Measurements from ENCODE around the gene SCFD1.
"Not testable (repeated sequence)": the region's sequence is repeated elsewhere in the genome, so short reads cannot be mapped to it uniquely, and the experiment has no call there.

SCFD1 gene

DNA sequence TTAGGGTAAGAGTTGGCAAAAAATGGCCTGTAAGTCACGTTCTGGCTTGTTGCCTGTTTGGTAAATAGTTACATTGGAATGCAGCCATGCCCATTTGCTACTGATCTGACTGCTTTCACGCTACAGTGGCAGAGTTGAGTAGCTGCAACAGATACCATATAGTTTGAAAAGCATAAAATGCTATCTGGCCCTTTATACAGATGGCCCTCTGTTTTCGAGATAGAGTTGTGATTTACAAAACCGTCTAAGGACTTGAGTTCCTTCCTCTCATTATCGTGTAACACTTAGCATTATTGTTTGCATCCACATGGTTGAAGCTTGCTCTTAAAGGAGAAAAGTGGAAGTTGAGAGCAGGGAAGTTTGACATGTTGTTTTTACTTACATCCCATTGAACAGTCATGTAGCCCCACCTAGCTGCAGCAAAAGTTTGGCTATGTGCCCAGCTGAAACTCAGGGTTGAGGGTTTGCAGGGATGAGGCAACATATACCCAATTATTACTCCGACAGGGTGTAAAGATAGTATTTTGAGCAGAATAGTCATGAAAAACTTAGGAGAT, 11.3 kb upstream of the SCFD1 start:
- DNase-seq: peak; percentile 79

GRCh38 chr14:30614155-30614554, 8.0 kb upstream of the SCFD1 start:
- DNase-seq: peak; percentile 24

GRCh38 chr14:30620178-30620577, 1.9 kb upstream of the SCFD1 start:
- DNase-seq: peak; percentile 36

DNA sequence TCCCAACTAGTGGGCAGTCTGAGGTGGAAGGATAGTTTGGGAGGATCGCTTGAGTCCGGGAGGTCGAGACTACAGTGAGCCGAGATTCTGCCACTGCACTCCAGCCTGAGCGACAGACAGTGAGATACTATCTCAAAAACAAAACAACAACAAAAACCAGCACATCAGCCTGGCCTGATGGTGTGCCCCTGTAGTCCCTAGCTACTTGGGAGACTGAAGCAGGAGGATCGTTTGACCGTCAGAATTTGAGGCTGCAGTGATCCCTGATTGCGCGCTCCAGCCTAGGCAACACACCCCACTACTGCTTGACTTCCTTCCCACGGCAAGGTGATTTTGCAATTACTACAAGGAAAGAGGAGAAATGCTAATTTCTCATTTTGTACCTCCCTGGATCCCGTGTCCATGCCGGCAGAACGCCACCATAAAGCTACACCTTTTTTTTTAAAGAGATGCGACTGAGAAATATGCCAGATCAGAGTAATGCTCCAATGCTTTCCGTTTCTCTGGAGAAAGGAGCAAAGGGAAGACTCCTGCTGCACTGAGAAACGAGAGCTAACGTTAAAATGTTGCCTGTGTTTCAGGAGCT, 672 bp upstream of the SCFD1 start:
- DNase-seq: no peak

- no peak for DNase-seq
Observed at GRCh38 chr14:30623412-30624131, 1.5 kb downstream of the SCFD1 start.

DNA sequence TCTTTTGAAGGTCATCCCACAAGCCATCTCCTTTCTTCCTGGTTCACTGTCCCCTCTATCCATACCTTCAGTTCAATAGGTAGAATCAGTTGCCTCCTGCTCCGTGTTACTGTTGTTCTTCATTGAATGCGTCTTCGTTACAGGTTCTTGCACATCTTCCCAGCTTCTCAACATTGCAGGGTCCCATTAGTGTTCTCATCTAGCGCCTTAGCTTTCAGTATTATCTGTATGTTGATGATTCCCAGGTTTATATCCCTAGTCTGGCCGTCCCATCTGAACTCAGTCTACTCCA, 2.0 kb downstream of the SCFD1 start:
- no peak for DNase-seq

DNA sequence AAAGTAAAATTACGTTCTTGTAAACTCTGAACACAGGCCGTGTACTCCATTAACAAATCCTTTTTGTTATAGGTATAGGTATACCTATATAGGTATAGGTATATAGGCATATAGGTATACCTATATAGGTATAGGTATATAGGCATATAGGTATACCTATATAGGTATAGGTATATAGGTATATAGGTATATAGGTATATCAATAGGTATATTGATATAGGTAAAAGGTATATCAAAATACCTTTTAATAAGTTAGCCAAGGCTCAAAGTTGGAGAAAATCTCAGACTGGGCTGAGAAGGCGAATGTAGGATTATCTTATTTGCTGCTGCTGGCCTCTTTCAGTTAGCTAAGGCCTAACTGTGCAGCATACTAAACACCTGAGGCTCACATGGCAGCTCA, 3.4 kb downstream of the SCFD1 start:
- DNase-seq: no peak

DNA sequence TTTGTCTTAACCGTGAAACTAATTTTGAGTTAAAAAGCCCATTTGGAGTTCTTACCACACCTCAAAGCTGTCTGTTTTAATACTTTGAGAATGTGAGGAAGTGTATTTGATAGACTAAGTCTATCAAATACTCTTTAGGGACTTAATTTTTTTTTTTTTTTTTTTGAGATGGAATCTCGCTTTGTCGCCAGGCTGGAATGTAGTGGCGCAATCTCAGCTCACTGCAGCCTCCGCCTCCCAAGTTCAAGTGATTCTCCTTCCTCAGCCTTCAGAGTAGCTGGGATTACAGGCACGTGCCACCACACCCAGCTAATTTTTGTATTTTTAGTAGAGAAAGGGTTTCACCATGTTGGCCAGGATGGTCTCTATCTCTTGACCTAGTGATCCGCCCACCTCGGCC, 7.3 kb downstream of the SCFD1 start:
- not testable (repeated sequence) for DNase-seq

DNA sequence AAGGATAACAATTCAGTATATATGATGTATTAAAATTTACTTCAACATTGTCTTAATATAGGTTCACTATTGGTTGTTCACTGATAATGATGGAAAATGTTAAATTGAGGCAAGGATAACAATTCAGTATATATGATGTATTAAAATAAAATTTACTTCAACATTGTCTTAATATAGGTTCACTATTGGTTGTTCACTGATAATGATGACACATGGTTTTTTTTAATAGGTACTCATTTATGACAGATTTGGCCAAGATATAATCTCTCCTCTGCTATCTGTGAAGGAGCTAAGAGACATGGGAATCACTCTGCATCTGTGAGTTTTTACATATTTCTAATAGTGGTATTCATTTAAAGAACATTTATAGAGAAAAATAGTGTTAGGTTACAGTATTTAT, 8.1 kb downstream of the SCFD1 start:
- no peak for DNase-seq

DNA sequence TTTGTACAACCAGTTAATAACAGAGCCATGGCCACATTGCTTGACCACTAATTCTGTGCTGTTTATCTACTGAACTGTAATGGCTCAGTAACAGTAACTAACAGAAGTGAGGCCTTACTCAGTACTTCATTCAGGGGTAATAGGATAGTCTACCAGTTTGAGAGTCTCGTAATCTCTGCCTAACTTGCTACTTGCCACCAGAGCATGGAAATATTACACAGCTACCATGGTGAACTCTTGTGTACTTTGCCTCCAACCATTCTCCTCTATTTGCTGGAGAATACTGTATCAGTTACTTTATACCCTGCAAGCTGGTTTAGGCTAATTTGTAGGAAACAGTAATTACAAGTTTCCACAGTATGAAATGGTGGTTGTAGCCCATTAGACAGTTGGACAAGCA, 10.6 kb downstream of the SCFD1 start:
- DNase-seq: no peak

DNA sequence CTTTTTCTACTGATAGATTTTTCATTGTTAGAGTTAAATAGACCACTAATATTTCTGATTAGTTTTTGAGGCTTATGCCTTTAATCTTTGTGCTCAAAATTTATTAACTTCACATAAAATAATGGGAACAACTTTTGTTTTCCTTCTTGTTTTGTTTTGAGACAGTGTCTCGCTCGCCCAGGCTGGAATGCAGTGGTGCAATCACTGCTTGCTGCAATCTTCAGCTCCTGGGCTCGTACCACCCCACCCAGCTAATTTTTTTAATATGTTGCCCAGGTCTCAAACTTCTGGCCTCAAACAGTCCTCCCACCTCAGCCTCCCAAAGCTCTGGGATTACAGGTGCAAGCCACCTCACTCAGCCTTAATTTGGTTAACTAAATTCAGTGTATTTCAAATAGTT, 16.8 kb downstream of the SCFD1 start:
- no peak for DNase-seq

GRCh38 chr14:30641207-30641606, 19.1 kb downstream of the SCFD1 start:
- no peak for DNase-seq

DNA sequence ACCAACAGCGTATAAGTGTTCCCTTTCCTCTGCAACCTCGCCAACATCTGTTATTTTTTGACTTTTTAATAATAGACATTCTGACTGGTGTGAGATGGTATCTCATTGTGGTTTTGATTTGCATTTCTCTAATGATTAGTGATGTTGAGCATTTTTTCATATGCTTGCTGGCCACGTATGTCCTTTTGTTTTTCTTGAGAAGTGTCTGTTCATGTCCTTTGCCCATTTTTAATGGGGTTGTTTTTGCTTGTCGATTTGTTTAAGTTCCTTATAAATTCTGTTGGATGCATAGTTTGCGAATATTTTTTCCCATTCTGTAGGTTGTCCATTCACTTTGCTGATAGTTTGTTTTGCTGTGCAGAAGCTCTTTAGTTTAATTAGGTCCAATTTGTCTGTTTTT, 22.3 kb downstream of the SCFD1 start:
- not testable (repeated sequence) for DNase-seq

GRCh38 chr14:30645600-30645999, 23.5 kb downstream of the SCFD1 start:
- DNase-seq: no peak

GRCh38 chr14:30648471-30648870, 26.4 kb downstream of the SCFD1 start:
- DNase-seq: no peak

DNA sequence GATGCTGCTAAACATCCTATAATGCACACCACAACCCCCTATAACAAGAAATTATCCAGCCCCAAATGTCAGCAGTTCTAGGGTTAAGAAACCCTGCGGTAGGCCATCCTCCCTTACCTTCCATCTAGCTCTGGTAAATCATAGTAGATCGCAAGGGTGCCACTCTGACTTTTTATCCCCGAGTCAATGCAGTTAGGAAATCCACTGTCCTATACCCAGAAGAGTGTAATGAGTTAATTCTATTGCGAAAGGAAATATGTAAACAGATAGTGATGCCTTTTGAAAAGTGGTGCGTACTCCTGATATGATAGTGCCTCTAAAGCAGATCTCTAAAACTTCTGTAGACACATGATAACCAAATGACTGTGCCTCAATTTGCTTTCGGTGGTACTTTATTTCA, 29.8 kb downstream of the SCFD1 start:
- peak; percentile 81 for DNase-seq

DNA sequence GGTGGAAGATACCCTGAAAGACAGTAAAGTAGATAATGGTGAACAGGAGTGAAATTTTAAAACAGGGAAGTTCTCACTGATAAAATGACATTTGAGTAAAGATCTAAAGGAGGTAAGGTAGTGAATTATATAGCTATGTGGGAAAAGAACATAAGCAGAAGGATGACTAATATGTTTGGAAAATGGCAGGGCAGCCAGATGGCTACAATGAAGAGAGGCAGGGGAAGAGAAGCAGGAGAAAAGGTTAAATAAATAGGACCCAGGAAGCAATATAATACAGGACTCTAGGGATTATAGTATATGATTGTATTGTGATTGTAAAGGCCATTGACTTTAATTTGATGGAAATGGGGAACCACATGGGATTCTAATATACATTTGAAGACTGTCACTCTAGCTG, 33.0 kb downstream of the SCFD1 start:
- no peak for DNase-seq

DNA sequence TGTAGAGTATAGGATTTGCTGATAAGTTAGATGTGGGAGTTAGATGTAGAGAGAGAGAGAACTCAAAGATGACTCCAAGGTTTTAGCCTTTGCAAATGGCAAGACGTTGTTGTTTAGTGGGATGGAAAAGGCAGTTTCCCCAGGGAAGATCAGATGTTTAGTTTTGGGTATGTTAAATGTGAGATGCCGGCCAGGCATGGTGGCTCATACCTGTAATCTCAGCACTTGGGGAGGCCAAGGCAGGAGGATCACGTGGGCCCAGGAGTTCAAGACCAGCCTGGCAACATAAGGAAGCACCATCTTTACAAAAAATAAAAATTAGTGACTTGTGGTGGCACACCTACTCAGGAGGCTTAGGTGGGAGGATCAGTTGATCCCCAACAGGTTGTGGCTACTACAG, 33.5 kb downstream of the SCFD1 start:
- DNase-seq: no peak

GRCh38 chr14:30656190-30656632, 34.1 kb downstream of the SCFD1 start:
- DNase-seq: peak; percentile 59

DNA sequence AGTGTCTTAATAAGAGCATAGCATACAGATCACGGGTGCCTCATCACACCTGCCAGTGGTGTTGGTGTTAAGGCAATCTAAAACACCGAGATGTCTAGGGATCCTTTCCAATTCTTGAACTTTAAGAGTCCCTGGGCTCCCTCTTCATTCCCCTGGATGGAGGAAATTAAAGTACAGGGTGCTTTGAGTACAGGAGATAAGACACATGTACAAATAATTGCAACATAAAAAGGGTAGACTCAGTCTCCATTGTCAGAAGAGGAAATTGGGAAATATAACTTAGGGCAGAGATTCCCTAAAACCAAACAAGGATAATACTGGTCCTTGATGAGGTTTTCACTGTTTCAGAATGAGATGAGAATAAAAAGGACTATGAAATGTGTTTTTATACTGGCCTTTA, 34.9 kb downstream of the SCFD1 start:
- DNase-seq: no peak

DNA sequence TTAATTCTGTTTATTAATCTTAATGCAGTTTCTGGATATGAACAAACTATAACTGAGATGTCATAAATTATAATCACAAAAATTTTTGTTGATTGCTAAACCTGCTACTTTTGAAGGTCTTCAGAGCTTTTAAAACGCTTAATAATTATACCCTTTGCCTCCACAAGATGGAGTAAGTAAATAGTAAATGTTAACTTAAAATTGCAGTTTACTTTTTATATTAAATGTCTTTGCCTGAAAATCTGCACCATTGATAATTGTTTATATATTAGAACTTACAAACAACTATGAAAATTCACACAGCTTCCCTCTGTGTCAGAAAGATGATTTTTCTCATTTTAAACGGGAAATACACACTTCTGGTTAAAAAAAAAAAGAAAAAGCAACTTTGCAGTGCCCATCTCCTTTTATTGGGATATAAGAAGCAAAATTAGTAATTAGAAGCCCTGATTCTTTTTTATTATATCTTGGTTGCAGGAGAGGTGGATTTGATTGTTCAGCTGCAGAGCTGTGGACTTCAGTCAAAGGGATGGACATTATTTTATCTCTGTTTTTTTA, 35.6 kb downstream of the SCFD1 start:
- DNase-seq: peak; percentile 12

- DNase-seq: no peak
Observed at GRCh38 chr14:30658645-30659044, 36.5 kb downstream of the SCFD1 start.

DNA sequence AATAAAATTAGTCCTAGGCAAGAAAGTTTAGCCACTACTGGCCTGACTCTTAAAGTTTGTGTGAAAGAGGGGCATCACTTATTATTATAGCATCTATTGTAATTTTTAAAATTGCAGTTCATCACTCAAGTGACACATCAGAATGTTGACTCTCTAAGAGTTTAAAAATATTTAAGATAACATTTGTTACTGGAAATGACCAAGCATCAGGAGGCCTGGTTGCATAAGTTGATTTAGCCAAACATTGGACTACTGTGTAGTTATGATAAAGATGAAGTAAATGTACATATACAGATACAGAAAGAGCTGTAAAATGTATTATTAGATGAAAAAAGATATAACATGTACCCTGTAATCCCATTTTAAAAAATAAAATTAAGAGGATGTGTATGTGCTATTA, 47.5 kb downstream of the SCFD1 start:
- no peak for DNase-seq

DNA sequence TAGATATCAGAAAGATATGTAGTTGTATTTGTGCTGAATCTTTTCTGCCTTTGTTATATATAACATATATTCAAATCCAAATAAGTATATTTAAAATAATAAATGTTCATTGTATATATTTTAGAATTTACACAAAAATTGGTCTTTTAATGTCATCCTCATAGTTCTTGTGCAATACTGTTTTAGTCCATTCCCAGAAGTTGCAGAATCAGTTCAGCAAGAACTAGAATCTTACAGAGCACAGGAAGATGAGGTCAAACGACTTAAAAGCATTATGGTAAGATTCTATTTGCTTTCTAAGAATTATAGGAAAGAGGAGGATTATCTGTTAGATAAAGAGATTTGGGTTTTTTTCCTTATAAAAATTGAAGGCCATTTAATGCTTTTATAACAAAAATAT, 51.0 kb downstream of the SCFD1 start:
- no peak for DNase-seq

Data from hematopoietic multipotent progenitor cell treated with erythropoietin and hydrocortisone succinate and interleukin-3 and kit ligand, for 8 days (in vitro differentiated cells).